ENCODE measurements around the gene LCN10. TPM values are rescaled to one million over a fixed set of nuclear protein-coding genes. Genes with fewer than 3 reads are reported as not detected.

The LCN10 gene
- total and polyA plus RNA-seq, 12 donors, result 0.44 to 144 (median 3.1) TPM

- H3K27me3 ChIP-seq, result peaks cover 0 to 21% (median 4%) of the 10 kb centered on the region in 7 donors
- intact Hi-C loops (cut with DNase I), result no loop called here
Observed at GRCh38 chr9:136759001-136759400, 16.3 kb upstream of the LCN10 start.

DNA sequence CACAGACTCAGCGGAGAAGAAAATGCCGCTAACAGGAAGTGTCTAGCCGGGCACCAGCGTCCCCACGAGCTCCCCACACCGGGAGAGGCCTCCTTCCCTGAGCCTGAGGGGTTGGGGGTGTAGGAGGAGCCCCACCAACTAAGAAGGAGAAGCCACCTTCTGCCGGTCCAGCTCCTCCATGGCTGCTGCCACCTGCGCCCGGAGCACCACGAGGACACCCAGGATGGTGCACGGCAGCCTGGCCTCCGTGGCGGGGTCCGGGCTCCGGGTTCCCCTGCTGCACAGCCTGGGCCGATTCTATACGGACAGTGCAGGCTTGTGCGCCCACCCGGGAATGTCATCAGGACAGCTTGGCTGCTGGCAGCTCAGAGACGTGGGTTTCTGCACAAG lies 15.0 kb upstream of the LCN10 start:
- intact Hi-C loops (cut with DNase I), result no loop called here
- Histone ChIP-seq H3K9me3 (peaks cover 0 to 4% (median 0%) of the 10 kb centered on the region in 11 donors), H3K36me3 (no peaks in the 10 kb centered on the region), H3K4me3 (no peak overlapping the region), H3K4me1 (peaks cover 0 to 12% (median 0%) of the 10 kb centered on the region in 9 donors), H3K27me3 (peaks cover 0 to 12% (median 0%) of the 10 kb centered on the region in 7 donors), H3K27ac (no peak overlapping the region)
- ATAC-seq (no peak), DNase-seq (no peak)
- TF ChIP-seq, protein P1, sequence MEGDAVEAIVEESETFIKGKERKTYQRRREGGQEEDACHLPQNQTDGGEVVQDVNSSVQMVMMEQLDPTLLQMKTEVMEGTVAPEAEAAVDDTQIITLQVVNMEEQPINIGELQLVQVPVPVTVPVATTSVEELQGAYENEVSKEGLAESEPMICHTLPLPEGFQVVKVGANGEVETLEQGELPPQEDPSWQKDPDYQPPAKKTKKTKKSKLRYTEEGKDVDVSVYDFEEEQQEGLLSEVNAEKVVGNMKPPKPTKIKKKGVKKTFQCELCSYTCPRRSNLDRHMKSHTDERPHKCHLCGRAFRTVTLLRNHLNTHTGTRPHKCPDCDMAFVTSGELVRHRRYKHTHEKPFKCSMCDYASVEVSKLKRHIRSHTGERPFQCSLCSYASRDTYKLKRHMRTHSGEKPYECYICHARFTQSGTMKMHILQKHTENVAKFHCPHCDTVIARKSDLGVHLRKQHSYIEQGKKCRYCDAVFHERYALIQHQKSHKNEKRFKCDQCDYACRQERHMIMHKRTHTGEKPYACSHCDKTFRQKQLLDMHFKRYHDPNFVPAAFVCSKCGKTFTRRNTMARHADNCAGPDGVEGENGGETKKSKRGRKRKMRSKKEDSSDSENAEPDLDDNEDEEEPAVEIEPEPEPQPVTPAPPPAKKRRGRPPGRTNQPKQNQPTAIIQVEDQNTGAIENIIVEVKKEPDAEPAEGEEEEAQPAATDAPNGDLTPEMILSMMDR (IDR thresholded peaks at IDR 0.05), result no peak
- 89 to 92% methylated on average over 20 of the region's 20 CpGs for WGBS, 2 donors

More at GRCh38 chr9:136759001-136759400, 16.3 kb upstream of the LCN10 start:
- no peak for DNase-seq
- H3K27ac ChIP-seq, result no peak overlapping the region
- TF ChIP-seq, protein P1 (IDR thresholded peaks at IDR 0.05), result no peak
- H3K4me3 ChIP-seq, result no peak overlapping the region
- H3K4me1 ChIP-seq, result peaks cover 0 to 15% (median 0%) of the 10 kb centered on the region in 9 donors
- whole genome bisulfite sequencing, 2 donors, result 82 to 84% methylated on average over 9 of the region's 9 CpGs
- ATAC-seq, result no peak
- H3K36me3 ChIP-seq, result no peaks in the 10 kb centered on the region
- peaks cover 0 to 4% (median 0%) of the 10 kb centered on the region in 11 donors for H3K9me3 ChIP-seq

- TF ChIP-seq, protein P1 (IDR thresholded peaks at IDR 0.05), result no peak
- H3K27ac ChIP-seq, result no peak overlapping the region
Observed at GRCh38 chr9:136757328-136757727, 14.6 kb upstream of the LCN10 start.

GRCh38 chr9:136756836-136757235 lies 14.1 kb upstream of the LCN10 start:
- no peak for ATAC-seq
- no peak overlapping the region for H3K27ac ChIP-seq
- DNase-seq, result no peak
- H3K4me1 ChIP-seq, result peaks cover 0 to 12% (median 0%) of the 10 kb centered on the region in 9 donors
- TF ChIP-seq, protein P1 (IDR thresholded peaks at IDR 0.05), result no peak
- WGBS, 2 donors, result 93 to 95% methylated on average over 18 of the region's 18 CpGs
- H3K4me3 ChIP-seq, result no peak overlapping the region
- intact Hi-C loops (cut with DNase I), result no loop called here
- no peaks in the 10 kb centered on the region for H3K36me3 ChIP-seq
- H3K27me3 ChIP-seq, result peaks cover 0 to 3% (median 0%) of the 10 kb centered on the region in 7 donors
- H3K9me3 ChIP-seq, result peaks cover 0 to 10% (median 0%) of the 10 kb centered on the region in 11 donors

More at GRCh38 chr9:136757328-136757727, 14.6 kb upstream of the LCN10 start:
- ATAC-seq (no peak), DNase-seq (no peak)
- 91 to 93% methylated on average over 20 of the region's 20 CpGs for WGBS, 2 donors
- intact Hi-C loops (cut with DNase I), result no loop called here
- Histone ChIP-seq H3K27me3 (peaks cover 0 to 7% (median 0%) of the 10 kb centered on the region in 7 donors), H3K4me3 (no peak overlapping the region), H3K9me3 (peaks cover 0 to 5% (median 0%) of the 10 kb centered on the region in 11 donors), H3K4me1 (peaks cover 0 to 12% (median 0%) of the 10 kb centered on the region in 9 donors), H3K36me3 (no peaks in the 10 kb centered on the region)

Measured in heart right ventricle (tissue), 16 donors.